ENCODE results near the gene DMRTC2.

The DMRTC2 gene

DNA sequence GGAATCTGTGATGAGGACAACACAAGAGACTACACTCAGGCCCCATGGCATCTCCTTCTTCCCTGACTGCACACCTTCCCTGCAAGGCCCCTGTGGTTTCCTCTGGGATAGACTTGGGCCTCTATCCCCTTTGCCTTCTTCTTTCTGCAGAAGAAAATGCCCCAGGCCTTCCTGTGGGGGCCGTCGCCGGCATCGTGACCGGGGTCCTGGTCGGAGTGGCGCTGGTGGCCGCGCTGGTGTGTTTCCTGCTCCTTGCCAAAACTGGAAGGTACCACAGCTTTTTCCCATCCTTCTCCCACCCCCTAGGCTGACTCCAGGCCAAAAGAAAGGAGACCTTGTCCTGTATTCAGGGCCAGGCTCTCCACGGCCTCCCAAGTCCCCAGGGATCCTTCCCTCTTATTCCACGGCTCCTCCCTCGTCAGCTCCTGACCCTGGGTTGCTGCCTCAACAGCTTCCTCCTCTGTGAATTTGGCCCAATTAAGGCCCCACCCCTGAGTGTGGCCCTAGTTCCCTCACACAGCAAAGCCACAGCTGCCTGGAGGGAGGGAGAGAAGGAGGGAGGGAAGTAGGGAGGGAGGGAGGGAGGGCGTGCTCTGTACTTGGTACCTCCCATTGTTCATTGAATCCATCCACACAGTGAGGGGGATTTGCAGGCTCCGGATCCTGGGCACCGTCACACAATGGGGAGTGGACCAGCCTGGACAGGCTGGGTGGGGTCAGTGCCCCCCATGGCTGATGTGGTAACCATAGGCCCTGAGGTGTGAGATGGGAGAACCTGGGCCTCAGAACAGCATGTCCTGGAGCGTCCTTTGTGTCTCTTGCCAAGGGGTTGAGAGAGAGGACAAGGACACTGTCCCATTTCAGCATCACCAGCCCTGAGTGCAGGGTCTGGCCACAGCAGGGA is 35.9 kb upstream of the DMRTC2 start:
- Histone ChIP-seq H3K36me3 (ENCODE audit: control insufficient read depth, low read length) (no peaks in the 10 kb centered on the region), H3K27ac (ENCODE audit: low read depth, low read length) (no peak overlapping the region), H3K27me3 (ENCODE audit: control insufficient read depth, low read length) (no peaks in the 10 kb centered on the region), H4K20me1 (ENCODE audit: control insufficient read depth, insufficient read depth, low read depth, low read length) (no peaks in the 10 kb centered on the region), H3K9me2 (replicated peaks; ENCODE audit: control insufficient read depth, low read length) (no peaks in the 10 kb centered on the region), H3K9me3 (ENCODE audit: control insufficient read depth, insufficient read depth, low read length) (no peaks in the 10 kb centered on the region), H3K79me2 (ENCODE audit: control insufficient read depth, low read length) (no peaks in the 10 kb centered on the region), H3K4me1 (ENCODE audit: control insufficient read depth, low read length) (peaks cover 30% of the 10 kb centered on the region), H3K4me3 (ENCODE audit: low read length) (no peak overlapping the region), H3F3A (ENCODE audit: control insufficient read depth, insufficient read depth) (no peaks in the 10 kb centered on the region), H3K4me2 (ENCODE audit: low read length) (no peak overlapping the region)
- TF ChIP-seq EZH2phosphoT487 (IDR thresholded peaks at IDR 0.05; ENCODE audit: borderline replicate concordance, low read length): no peak

DNA sequence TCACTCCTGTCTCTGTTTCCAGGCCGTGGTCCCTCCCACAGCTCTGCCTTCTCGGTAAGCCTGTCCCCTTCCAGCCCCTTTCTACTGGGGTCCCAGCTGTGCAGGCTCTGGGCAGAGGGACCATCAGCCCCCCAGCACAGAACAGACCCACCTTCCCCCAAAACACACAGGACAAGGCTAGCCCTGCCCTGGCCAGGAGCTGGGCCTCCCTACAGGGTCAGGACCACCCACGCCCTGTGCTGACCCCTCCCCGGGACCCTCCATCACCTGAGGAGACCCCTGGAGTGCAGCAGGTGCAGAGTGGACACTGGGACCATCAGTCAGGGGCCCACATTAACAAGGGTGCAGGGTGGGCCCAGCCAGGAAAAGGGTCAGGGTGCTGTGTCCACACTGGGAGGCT is 34.5 kb upstream of the DMRTC2 start:
- no peak overlapping the region for H3K4me3 ChIP-seq (ENCODE audit: low read length)
- no peaks in the 10 kb centered on the region for H3K9me3 ChIP-seq (ENCODE audit: control insufficient read depth, insufficient read depth, low read length)
- no peak overlapping the region for H3K4me2 ChIP-seq (ENCODE audit: low read length)
- no peaks in the 10 kb centered on the region for H3K36me3 ChIP-seq (ENCODE audit: control insufficient read depth, low read length)
- no peaks in the 10 kb centered on the region for H3K27me3 ChIP-seq (ENCODE audit: control insufficient read depth, low read length)
- no peak overlapping the region for H3K27ac ChIP-seq (ENCODE audit: low read depth, low read length)
- H3F3A ChIP-seq (ENCODE audit: control insufficient read depth, insufficient read depth): 0 out of 2 replicates have a peak, but pooled peaks cover 2% of the 10 kb centered on the region
- no peaks in the 10 kb centered on the region for H3K79me2 ChIP-seq (ENCODE audit: control insufficient read depth, low read length)
- no peaks in the 10 kb centered on the region for H4K20me1 ChIP-seq (ENCODE audit: control insufficient read depth, insufficient read depth, low read depth, low read length)
- TF ChIP-seq EZH2phosphoT487 (IDR thresholded peaks at IDR 0.05; ENCODE audit: borderline replicate concordance, low read length): no peak
- no peak for TF ChIP-seq CTCF (IDR thresholded peaks at IDR 0.05; ENCODE audit: low read depth, low read length, poor library complexity, severe bottlenecking)
- no peaks in the 10 kb centered on the region for H3K9me2 ChIP-seq (replicated peaks; ENCODE audit: control insufficient read depth, low read length)
- peaks cover 17% of the 10 kb centered on the region for H3K4me1 ChIP-seq (ENCODE audit: control insufficient read depth, low read length)

DNA sequence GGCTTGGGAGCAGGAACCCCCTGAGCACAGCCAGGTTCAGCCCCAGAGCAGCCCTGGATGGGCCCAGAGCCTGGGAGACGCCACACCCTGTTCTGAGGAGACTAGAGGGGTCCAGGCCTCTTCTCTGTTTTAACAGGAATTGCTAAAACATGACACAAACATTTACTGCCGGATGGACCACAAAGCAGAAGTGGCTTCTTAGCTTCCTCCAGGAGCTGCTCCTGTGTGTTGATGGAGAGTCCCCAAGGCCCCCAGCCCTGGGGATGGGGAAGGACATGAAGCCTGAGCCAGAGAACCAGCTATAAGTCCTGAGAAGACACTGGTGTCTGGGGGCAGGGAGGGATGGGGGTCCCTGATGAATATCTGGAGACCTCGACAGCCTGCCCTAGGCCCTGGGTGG is 33.8 kb upstream of the DMRTC2 start:
- Histone ChIP-seq H3K79me2 (ENCODE audit: control insufficient read depth, low read length) (no peaks in the 10 kb centered on the region), H3K4me3 (ENCODE audit: low read length) (no peak overlapping the region), H3K36me3 (ENCODE audit: control insufficient read depth, low read length) (no peaks in the 10 kb centered on the region), H3K4me1 (ENCODE audit: control insufficient read depth, low read length) (peaks cover 11% of the 10 kb centered on the region), H3F3A (ENCODE audit: control insufficient read depth, insufficient read depth) (0 out of 2 replicates have a peak, but pooled peaks cover 2% of the 10 kb centered on the region), H3K4me2 (ENCODE audit: low read length) (no peak overlapping the region), H4K20me1 (ENCODE audit: control insufficient read depth, insufficient read depth, low read depth, low read length) (no peaks in the 10 kb centered on the region), H3K27ac (ENCODE audit: low read depth, low read length) (no peak overlapping the region), H3K9me3 (ENCODE audit: control insufficient read depth, insufficient read depth, low read length) (no peaks in the 10 kb centered on the region), H3K9me2 (replicated peaks; ENCODE audit: control insufficient read depth, low read length) (no peaks in the 10 kb centered on the region), H3K27me3 (ENCODE audit: control insufficient read depth, low read length) (no peaks in the 10 kb centered on the region)
- TF ChIP-seq CTCF (IDR thresholded peaks at IDR 0.05; ENCODE audit: low read depth, low read length, poor library complexity, severe bottlenecking) (no peak), EZH2phosphoT487 (IDR thresholded peaks at IDR 0.05; ENCODE audit: borderline replicate concordance, low read length) (no peak)

- Histone ChIP-seq H3F3A (ENCODE audit: control insufficient read depth, insufficient read depth) (0 out of 2 replicates have a peak, but pooled peaks cover 2% of the 10 kb centered on the region), H3K27ac (ENCODE audit: low read depth, low read length) (no peak overlapping the region), H3K4me1 (ENCODE audit: control insufficient read depth, low read length) (peaks cover 11% of the 10 kb centered on the region)
Measured at GRCh38 chr19:41811981-41812380, 32.9 kb upstream of the DMRTC2 start.

More at GRCh38 chr19:41811981-41812380, 32.9 kb upstream of the DMRTC2 start:
- no peaks in the 10 kb centered on the region for H3K27me3 ChIP-seq (ENCODE audit: control insufficient read depth, low read length)
- H3K79me2 ChIP-seq (ENCODE audit: control insufficient read depth, low read length): no peaks in the 10 kb centered on the region
- TF ChIP-seq EZH2phosphoT487 (IDR thresholded peaks at IDR 0.05; ENCODE audit: borderline replicate concordance, low read length): no peak
- no peak for TF ChIP-seq CTCF (IDR thresholded peaks at IDR 0.05; ENCODE audit: low read depth, low read length, poor library complexity, severe bottlenecking)
- no peaks in the 10 kb centered on the region for H3K36me3 ChIP-seq (ENCODE audit: control insufficient read depth, low read length)
- no peaks in the 10 kb centered on the region for H3K9me3 ChIP-seq (ENCODE audit: control insufficient read depth, insufficient read depth, low read length)
- no peak overlapping the region for H3K4me2 ChIP-seq (ENCODE audit: low read length)
- H4K20me1 ChIP-seq (ENCODE audit: control insufficient read depth, insufficient read depth, low read depth, low read length): no peaks in the 10 kb centered on the region
- no peak overlapping the region for H3K4me3 ChIP-seq (ENCODE audit: low read length)
- H3K9me2 ChIP-seq (replicated peaks; ENCODE audit: control insufficient read depth, low read length): no peaks in the 10 kb centered on the region

Data from DOHH2 (cell line).